Neural progenitor cell (in vitro differentiated cells): Measurements from ENCODE around the gene CHST6.

Experiments used
- EZH2 ChIP-seq: fragments of 200-600 bp; sonication (generic); IDR thresholded peaks from 2 replicates; pipeline ENCODE4 v1.6.1; 2017; ENCODE audit warnings: antibody characterized with exemption, mild to moderate bottlenecking, moderate library complexity
- EZH2phosphoT487 ChIP-seq: fragments of 200-600 bp; sonication (generic); IDR thresholded peaks from 2 replicates; pipeline ENCODE4 v1.6.1; 2017; ENCODE audit warnings: antibody characterized with exemption
- TF ChIP-seq, protein P1 (sequence below): fragments of 200-600 bp; sonication (generic); IDR thresholded peaks from 2 replicates; pipeline ENCODE4 v1.5.1; 2017; ENCODE audit warnings: antibody characterized with exemption, mild to moderate bottlenecking

DNA sequence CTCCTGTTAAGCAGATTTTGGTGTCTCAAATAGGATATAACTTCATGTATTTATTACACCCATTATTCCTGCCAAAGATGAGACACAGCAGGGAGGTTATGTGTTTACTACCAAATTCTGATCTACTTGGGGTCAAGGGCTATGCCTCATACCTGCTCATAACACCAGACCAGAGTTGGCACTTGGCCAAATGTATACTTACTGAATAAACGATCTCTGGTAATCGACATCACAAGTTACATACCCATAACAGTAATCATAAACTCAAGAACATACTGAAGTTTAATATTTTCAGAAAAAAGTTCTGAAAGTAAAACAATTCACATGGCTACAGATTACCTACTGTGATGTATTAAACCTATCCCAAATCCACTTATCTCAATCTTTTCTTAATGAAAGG, 33.7 kb downstream of the CHST6 start:
- TF ChIP-seq, protein P1, sequence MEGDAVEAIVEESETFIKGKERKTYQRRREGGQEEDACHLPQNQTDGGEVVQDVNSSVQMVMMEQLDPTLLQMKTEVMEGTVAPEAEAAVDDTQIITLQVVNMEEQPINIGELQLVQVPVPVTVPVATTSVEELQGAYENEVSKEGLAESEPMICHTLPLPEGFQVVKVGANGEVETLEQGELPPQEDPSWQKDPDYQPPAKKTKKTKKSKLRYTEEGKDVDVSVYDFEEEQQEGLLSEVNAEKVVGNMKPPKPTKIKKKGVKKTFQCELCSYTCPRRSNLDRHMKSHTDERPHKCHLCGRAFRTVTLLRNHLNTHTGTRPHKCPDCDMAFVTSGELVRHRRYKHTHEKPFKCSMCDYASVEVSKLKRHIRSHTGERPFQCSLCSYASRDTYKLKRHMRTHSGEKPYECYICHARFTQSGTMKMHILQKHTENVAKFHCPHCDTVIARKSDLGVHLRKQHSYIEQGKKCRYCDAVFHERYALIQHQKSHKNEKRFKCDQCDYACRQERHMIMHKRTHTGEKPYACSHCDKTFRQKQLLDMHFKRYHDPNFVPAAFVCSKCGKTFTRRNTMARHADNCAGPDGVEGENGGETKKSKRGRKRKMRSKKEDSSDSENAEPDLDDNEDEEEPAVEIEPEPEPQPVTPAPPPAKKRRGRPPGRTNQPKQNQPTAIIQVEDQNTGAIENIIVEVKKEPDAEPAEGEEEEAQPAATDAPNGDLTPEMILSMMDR = no peak
- TF ChIP-seq EZH2phosphoT487 (no peak), EZH2 (no peak)
